ENCODE results near the gene CADPS2.

DNA sequence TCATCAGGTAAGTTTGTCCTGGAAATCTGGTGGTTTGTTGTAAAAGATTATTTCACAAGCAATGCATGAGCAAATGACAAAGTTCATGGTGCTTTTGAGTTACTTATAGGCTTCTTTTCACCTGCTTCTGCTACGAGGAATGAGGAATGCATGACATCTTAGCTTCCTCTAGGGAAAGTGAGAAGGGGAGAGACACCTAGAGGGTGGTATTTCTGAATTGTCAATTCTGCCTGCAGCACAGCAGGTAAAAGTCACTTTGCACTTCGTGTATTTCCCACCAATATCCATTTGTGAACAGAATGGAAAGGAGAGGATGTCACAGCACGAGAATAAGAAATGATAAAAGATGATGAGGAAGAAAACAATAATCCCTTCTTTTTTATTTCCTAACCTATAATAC is 428.3 kb downstream of the CADPS2 start:
- TF ChIP-seq, protein P1, sequence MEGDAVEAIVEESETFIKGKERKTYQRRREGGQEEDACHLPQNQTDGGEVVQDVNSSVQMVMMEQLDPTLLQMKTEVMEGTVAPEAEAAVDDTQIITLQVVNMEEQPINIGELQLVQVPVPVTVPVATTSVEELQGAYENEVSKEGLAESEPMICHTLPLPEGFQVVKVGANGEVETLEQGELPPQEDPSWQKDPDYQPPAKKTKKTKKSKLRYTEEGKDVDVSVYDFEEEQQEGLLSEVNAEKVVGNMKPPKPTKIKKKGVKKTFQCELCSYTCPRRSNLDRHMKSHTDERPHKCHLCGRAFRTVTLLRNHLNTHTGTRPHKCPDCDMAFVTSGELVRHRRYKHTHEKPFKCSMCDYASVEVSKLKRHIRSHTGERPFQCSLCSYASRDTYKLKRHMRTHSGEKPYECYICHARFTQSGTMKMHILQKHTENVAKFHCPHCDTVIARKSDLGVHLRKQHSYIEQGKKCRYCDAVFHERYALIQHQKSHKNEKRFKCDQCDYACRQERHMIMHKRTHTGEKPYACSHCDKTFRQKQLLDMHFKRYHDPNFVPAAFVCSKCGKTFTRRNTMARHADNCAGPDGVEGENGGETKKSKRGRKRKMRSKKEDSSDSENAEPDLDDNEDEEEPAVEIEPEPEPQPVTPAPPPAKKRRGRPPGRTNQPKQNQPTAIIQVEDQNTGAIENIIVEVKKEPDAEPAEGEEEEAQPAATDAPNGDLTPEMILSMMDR (IDR thresholded peaks at IDR 0.05), result no peak
- no peak for TF ChIP-seq EZH2 (IDR thresholded peaks at IDR 0.05; ENCODE audit: borderline replicate concordance, insufficient read depth, low read depth, low read length, poor library complexity, severe bottlenecking)
